LNCAP (cell line): Measurements from ENCODE around the gene LYPD6.

ENCODE experiments used
- TF ChIP-seq, protein P1 (sequence below): fragments of 450-650 bp; IDR thresholded peaks from 2 replicates; pipeline ENCODE4 v1.5.1; 2017; ENCODE audit warnings: mild to moderate bottlenecking

LYPD6 gene

DNA sequence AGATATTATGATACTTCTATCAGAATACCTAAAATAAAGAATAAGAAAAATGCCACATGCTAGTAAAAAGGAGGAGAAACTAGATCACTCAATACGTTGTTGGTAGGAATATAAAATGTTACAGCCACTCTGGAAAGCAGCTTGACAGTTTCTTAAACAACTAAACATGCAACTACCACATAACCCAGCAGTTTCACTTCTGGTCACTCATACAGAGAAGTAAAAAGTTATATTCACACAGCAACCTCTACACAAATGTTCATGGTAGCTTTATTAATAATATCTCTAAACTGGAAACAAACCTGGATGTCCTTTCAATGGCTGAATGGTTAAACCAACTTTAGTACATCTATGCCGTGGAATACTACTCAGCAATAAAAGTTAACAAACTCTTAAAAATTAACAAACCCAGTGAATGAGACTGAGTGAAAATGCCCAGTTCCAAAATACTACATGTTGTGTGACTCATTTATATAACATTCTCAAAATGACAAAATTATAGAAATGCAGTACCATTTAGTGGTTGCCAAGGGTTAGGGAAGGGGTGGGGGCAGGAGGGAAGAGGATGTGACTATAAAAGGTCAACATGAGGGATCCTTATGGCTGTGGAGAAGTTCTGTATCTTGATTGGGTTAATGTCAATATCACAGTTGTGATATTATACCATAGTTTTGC, 133.1 kb downstream of the LYPD6 start:
- TF ChIP-seq, protein P1, sequence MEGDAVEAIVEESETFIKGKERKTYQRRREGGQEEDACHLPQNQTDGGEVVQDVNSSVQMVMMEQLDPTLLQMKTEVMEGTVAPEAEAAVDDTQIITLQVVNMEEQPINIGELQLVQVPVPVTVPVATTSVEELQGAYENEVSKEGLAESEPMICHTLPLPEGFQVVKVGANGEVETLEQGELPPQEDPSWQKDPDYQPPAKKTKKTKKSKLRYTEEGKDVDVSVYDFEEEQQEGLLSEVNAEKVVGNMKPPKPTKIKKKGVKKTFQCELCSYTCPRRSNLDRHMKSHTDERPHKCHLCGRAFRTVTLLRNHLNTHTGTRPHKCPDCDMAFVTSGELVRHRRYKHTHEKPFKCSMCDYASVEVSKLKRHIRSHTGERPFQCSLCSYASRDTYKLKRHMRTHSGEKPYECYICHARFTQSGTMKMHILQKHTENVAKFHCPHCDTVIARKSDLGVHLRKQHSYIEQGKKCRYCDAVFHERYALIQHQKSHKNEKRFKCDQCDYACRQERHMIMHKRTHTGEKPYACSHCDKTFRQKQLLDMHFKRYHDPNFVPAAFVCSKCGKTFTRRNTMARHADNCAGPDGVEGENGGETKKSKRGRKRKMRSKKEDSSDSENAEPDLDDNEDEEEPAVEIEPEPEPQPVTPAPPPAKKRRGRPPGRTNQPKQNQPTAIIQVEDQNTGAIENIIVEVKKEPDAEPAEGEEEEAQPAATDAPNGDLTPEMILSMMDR = no peak

DNA sequence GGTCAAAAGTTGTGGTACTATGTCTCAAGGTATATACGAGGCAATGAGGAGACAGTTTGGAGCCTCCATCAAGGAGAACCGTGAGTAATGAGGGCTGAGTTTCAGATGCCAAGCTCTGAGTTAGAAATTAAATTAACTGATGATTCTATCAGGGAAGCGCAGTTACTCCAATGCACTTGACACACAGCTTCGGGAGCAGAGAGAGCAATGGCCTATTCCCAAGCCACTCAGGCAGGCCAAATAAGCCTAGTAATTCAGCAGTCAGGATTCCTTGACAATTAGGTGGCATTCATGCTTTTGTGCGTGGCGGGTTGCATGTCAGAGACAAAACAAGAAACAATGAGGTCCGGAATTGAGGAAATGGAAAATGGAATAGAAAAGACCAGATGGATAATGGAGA, 134.0 kb downstream of the LYPD6 start:
- TF ChIP-seq, protein P1 = no peak

DNA sequence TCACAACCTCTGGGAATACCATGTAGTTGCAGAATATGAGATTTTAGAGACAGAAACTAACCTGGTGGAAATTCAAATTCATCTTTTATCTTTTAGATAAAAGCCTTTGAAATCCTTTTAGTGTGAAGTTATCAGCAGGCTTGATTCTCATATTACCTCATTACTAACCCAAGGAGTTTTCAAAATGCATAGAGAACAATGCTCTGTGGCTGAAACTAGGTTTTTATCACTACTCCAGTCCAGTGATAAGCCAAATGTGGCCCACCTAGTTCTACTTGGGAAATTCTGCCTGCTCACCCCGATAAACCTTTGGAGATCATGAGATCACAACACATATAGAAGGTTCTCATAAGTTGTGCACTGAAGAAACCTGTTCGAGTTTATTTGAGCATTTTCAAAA, 135.5 kb downstream of the LYPD6 start:
- TF ChIP-seq, protein P1 = no peak

DNA sequence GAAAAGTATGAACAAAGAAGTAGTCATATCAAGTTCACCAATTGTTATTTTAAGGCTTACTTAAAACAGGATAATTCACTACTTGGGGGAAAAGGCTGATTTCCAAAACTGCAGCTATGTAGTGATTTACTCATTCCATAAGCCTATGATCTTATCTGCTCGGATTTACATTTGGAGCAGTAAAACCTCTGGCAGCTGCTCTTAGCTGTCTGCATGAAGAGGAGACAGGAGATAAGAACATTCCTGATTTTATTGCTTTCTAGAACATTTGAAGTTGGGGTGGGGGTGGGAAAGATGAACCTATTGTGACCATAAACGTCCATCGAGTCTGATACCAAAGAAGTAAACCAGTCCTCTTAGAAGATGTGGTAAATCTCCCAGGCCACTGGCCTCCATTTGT, 136.2 kb downstream of the LYPD6 start:
- TF ChIP-seq, protein P1 = no peak

DNA sequence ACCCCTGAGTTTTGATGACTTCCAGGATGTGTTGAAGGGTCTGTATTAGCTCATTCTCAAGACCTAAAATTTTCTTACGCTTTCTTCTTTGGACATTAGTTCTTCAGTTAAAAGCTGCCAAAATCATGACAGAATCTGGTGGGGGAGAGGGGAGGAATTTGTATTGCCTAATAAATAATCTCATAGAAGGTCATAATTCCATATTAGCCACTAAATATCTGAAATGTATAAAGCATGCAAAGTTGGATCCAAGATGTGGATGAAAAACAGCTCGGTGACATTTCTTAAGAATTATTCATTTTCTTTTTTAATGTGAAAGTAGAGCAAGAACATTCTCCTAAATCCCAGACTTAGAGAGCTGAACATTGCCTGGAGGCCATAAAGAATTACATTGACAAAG, 137.0 kb downstream of the LYPD6 start:
- TF ChIP-seq, protein P1 = no peak

DNA sequence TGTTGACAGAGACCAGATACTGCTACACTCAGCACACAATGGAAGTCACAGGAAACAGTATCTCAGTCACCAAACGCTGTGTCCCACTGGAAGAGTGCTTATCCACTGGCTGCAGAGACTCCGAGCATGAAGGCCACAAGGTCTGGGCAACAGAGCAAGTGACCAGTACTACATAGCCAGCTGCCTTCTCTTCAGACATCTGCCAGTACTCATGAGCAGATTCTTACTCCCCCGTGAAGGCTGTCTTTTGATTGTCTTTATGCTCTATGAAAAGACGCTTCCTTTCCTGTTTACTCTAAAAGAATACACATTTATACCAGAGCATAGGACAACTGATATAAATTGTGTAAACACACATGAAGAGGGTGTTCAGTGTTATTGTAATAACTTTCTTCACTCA, 138.2 kb downstream of the LYPD6 start:
- TF ChIP-seq, protein P1 = no peak

DNA sequence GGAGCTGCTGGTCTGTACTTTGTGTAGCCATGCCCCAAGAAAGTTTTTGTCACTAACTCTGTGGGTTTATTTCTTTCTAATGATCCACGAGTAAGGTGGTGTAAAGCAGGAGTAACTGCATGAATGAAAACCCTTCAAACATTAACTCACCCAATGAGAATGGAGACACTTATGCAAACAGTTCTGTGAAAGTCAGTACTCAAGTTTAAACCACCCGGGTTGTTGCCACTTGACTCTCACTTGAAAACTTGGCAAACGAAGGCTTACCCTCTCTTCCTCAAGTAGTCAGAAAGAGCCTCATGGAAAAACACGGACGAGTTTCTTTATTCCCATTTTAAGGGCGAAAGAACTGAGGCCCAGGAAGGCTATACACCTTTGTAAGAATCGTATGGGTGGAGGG, 139.7 kb downstream of the LYPD6 start:
- TF ChIP-seq, protein P1 = no peak

DNA sequence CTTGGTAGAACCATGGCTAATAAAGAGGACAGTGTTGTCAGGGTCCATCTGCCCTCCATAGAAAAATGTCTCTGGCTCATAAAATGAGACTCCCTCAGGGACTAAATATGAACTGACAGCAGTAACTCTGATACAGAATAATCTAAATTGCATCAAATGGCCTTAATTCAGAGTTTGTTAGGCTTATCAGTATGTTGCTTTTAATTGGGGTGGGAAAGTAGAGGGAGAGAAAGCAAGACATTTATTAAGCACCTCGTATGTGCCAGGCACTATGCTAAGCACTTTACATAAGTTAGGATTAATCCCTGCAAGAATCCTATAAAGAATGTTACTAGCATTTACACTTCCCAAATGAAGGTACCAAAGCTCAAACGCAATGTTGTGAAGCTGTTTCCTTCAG, 142.0 kb downstream of the LYPD6 start:
- TF ChIP-seq, protein P1 = no peak
